ENCODE results near the gene IKZF3. TPM values are rescaled to one million over a fixed set of nuclear protein-coding genes. Genes with fewer than 3 reads are reported as not detected.
"Not testable (repeated sequence)": the region's sequence is repeated elsewhere in the genome, so short reads cannot be mapped to it uniquely, and the experiment has no call there.

IKZF3 gene
- total RNA-seq, 1 donor from 2014 or later, result 0.51 TPM

GRCh38 chr17:39777534-39778365, 86.4 kb downstream of the IKZF3 start:
- no peak for DNase-seq

GRCh38 chr17:39776252-39776651, 87.9 kb downstream of the IKZF3 start:
- DNase-seq, result no peak

GRCh38 chr17:39775031-39775430, 89.1 kb downstream of the IKZF3 start:
- no peak for DNase-seq

- DNase-seq, result no peak
Observed at GRCh38 chr17:39774047-39774446, 90.1 kb downstream of the IKZF3 start.

GRCh38 chr17:39772987-39773934, 90.9 kb downstream of the IKZF3 start:
- peak; percentile 19 for DNase-seq

GRCh38 chr17:39772415-39772814, 91.7 kb downstream of the IKZF3 start:
- no peak for DNase-seq

- DNase-seq, result no peak
Observed at GRCh38 chr17:39769974-39770587, 94.0 kb downstream of the IKZF3 start.

GRCh38 chr17:39767147-39767546, 97.0 kb downstream of the IKZF3 start:
- DNase-seq, result no peak

- DNase-seq, result no peak
Observed at GRCh38 chr17:39765766-39766165, 98.3 kb downstream of the IKZF3 start.

- DNase-seq, result no peak
Observed at GRCh38 chr17:39765175-39765574, 98.9 kb downstream of the IKZF3 start.

GRCh38 chr17:39764171-39764570, 99.9 kb downstream of the IKZF3 start:
- DNase-seq, result not testable (repeated sequence)

GRCh38 chr17:39763051-39763820, 100.9 kb downstream of the IKZF3 start:
- peak; percentile 51 for DNase-seq

- DNase-seq, result no peak
Observed at GRCh38 chr17:39761861-39762496, 102.1 kb downstream of the IKZF3 start.

- DNase-seq, result no peak
Observed at GRCh38 chr17:39759204-39759603, 104.9 kb downstream of the IKZF3 start.

GRCh38 chr17:39757931-39758873, 105.9 kb downstream of the IKZF3 start:
- DNase-seq, result no peak

GRCh38 chr17:39757176-39757662, 106.9 kb downstream of the IKZF3 start:
- DNase-seq, result no peak

- DNase-seq, result no peak
Observed at GRCh38 chr17:39756380-39757079, 107.6 kb downstream of the IKZF3 start.

- DNase-seq, result no peak
Observed at GRCh38 chr17:39755554-39756379, 108.3 kb downstream of the IKZF3 start.

Data from tongue (tissue), 2 donors.